Panc1 (cell line): Measurements from ENCODE around the gene HMSD. TPM values are rescaled to one million over a fixed set of nuclear protein-coding genes. Genes with fewer than 3 reads are reported as not detected.

Experiments used
- ATAC-seq: fragments of 200-7000 bp; cut with Tn5 transposase; 2 replicates; pipeline ENCODE4 v1.9.1; 2020; ENCODE audit warnings: mild to moderate bottlenecking, moderate library complexity
- BruUV-seq: library from RNA; stranded (reverse); fragments of 400-500 nt; replicated peaks from 2 replicates; lab custom pipeline; 2021; lab: Mats Ljungman, UMichigan
- CTCF ChIA-PET: fragments of 300-600 bp; sonication (Branson Sonifier 250); formaldehyde crosslinking; loops from one replicate; lab custom pipeline; 2022; ENCODE audit warnings: antibody characterized with exemption; lab: Charles Lee
- POLR2A ChIA-PET: fragments of 300-600 bp; sonication (Branson Sonifier 250); formaldehyde crosslinking; loops from one replicate; lab custom pipeline; 2022; ENCODE audit warnings: antibody characterized with exemption; lab: Charles Lee
- DNase-seq: peaks from one replicate; pipeline ENCODE4 v3.0.0-alpha.2; 2010; ENCODE audit warnings: low read depth, low spot score
- H3K27ac ChIP-seq: 2 replicates; pipeline ENCODE4 v1.5.1; 2011; ENCODE audit warnings: mild to moderate bottlenecking, low read length, inconsistent platforms
- H3K27me3 ChIP-seq: fragments of 200-500 bp; sonication (Bioruptor generic); 2 replicates; pipeline ENCODE4 v1.6.0; 2014; ENCODE audit warnings: low read length, inconsistent platforms; ENCODE audit not compliant: control insufficient read depth, insufficient read depth
- H3K36me3 ChIP-seq: fragments of 200-500 bp; sonication (Bioruptor generic); 2 replicates; pipeline ENCODE4 v1.5.1; 2014; ENCODE audit warnings: inconsistent platforms, mild to moderate bottlenecking, low read length, moderate library complexity; ENCODE audit not compliant: control insufficient read depth, insufficient read depth
- H3K4me1 ChIP-seq: 2 replicates; pipeline ENCODE4 v1.5.1; 2011; ENCODE audit warnings: inconsistent platforms, mild to moderate bottlenecking, low read length, moderate library complexity; ENCODE audit not compliant: control insufficient read depth, insufficient read depth
- H3K4me3 ChIP-seq, 2 experiments: 2 replicates each; pipeline ENCODE4 v1.5.1; 2011 to 2012; ENCODE audit warnings: low read depth in 2 of 2, low read length in 2 of 2, mild to moderate bottlenecking in 2 of 2, inconsistent platforms in 1 of 2, moderate library complexity in 1 of 2
- H3K9me3 ChIP-seq: fragments of 200-500 bp; sonication (Bioruptor generic); 2 replicates; pipeline ENCODE4 v1.5.1; 2014; ENCODE audit warnings: low read depth, mild to moderate bottlenecking, inconsistent platforms, low read length, moderate library complexity; ENCODE audit not compliant: control insufficient read depth, insufficient read depth
- POLR2AphosphoS5 ChIP-seq: IDR thresholded peaks from 2 replicates; pipeline ENCODE4 v1.6.1; 2012; ENCODE audit warnings: mild to moderate bottlenecking, low read depth, low read length, moderate library complexity
- SIN3A ChIP-seq: IDR thresholded peaks from 2 replicates; pipeline ENCODE4 v1.6.1; 2012; ENCODE audit warnings: low read depth, mild to moderate bottlenecking, low read length, moderate library complexity, borderline replicate concordance; ENCODE audit not compliant: insufficient read depth
- TCF7L2 ChIP-seq: IDR thresholded peaks from 2 replicates; pipeline ENCODE4 v1.6.1; 2011; ENCODE audit warnings: mild to moderate bottlenecking, low read depth, low read length, inconsistent platforms
- in situ Hi-C: cut with HindIII; loops from 2 replicates; pipeline ENCODE4 v1.10.0; 2016; ENCODE audit warnings: low sequenced_read_pairs, low pct_unique_long_range_greater_than_20kb
- intact Hi-C: fragments of 100-400 bp; cut with micrococcal nuclease; formaldehyde crosslinking; loops from one replicate; pipeline ENCODE4 v1.10.0; 2022; ENCODE audit not compliant: unreplicated experiment
- total RNA-seq: library from RNA; stranded (reverse); gene quantifications from one replicate; pipeline ENCODE4 v1.2.1, GENCODE V29; 2021; ENCODE audit not compliant: unreplicated experiment
- TF ChIP-seq, protein P1 (sequence below): fragments of 450-650 bp; IDR thresholded peaks from 2 replicates; pipeline ENCODE4 v1.5.1; 2017; ENCODE audit warnings: mild to moderate bottlenecking
- TF ChIP-seq, protein P2 (sequence below), 2 experiments: IDR thresholded peaks; 2 replicates each; pipeline ENCODE4 v1.6.1; 2011 to 2012; ENCODE audit warnings: low read depth in 2 of 2, control low read depth in 1 of 2, low read length in 1 of 2, mild to moderate bottlenecking in 1 of 2, moderate library complexity in 1 of 2; ENCODE audit not compliant: insufficient read depth in 1 of 2

Gene HMSD
- total RNA-seq, 1 experiment from 2014 or later = 1.3 TPM

DNA sequence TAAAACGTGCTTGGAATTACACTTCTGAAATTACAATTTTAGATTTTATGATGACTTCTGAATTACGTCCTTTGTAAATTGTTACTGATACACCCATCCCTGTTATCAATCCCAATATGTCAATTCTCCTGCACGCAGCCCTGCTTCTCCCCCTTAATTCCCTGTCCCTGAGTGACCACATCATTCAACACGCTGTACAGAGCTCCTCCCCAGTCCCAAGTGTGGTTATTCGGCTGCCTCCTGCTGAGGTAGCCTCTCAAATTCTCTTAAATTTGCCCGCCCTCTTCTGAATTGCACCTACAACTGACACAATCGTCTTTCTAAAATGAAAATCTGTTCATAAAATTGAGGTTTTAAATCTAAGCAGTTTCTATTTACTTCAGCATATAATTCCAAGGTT, 30.9 kb downstream of the HMSD start:
- no peaks in the 10 kb centered on the region for H3K27me3 ChIP-seq
- no peak overlapping the region for H3K27ac ChIP-seq
- ATAC-seq = no peak
- in situ Hi-C loops (no loop called here), intact Hi-C loops (no loop called here)
- no peak overlapping the region for H3K4me3 ChIP-seq
- POLR2A ChIA-PET = no interaction called here
- DNase-seq = no peak
- CTCF ChIA-PET = no interaction called here
- BruUV-seq = no TSS peak
- no peaks in the 10 kb centered on the region for H3K4me1 ChIP-seq
- H3K9me3 ChIP-seq = no peaks in the 10 kb centered on the region
- no peaks in the 10 kb centered on the region for H3K36me3 ChIP-seq
- no peak for TF ChIP-seq POLR2AphosphoS5
- no peak for TF ChIP-seq SIN3A
- TF ChIP-seq, protein P1, sequence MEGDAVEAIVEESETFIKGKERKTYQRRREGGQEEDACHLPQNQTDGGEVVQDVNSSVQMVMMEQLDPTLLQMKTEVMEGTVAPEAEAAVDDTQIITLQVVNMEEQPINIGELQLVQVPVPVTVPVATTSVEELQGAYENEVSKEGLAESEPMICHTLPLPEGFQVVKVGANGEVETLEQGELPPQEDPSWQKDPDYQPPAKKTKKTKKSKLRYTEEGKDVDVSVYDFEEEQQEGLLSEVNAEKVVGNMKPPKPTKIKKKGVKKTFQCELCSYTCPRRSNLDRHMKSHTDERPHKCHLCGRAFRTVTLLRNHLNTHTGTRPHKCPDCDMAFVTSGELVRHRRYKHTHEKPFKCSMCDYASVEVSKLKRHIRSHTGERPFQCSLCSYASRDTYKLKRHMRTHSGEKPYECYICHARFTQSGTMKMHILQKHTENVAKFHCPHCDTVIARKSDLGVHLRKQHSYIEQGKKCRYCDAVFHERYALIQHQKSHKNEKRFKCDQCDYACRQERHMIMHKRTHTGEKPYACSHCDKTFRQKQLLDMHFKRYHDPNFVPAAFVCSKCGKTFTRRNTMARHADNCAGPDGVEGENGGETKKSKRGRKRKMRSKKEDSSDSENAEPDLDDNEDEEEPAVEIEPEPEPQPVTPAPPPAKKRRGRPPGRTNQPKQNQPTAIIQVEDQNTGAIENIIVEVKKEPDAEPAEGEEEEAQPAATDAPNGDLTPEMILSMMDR = no peak
- TF ChIP-seq, protein P2, sequence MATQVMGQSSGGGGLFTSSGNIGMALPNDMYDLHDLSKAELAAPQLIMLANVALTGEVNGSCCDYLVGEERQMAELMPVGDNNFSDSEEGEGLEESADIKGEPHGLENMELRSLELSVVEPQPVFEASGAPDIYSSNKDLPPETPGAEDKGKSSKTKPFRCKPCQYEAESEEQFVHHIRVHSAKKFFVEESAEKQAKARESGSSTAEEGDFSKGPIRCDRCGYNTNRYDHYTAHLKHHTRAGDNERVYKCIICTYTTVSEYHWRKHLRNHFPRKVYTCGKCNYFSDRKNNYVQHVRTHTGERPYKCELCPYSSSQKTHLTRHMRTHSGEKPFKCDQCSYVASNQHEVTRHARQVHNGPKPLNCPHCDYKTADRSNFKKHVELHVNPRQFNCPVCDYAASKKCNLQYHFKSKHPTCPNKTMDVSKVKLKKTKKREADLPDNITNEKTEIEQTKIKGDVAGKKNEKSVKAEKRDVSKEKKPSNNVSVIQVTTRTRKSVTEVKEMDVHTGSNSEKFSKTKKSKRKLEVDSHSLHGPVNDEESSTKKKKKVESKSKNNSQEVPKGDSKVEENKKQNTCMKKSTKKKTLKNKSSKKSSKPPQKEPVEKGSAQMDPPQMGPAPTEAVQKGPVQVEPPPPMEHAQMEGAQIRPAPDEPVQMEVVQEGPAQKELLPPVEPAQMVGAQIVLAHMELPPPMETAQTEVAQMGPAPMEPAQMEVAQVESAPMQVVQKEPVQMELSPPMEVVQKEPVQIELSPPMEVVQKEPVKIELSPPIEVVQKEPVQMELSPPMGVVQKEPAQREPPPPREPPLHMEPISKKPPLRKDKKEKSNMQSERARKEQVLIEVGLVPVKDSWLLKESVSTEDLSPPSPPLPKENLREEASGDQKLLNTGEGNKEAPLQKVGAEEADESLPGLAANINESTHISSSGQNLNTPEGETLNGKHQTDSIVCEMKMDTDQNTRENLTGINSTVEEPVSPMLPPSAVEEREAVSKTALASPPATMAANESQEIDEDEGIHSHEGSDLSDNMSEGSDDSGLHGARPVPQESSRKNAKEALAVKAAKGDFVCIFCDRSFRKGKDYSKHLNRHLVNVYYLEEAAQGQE (IDR thresholded peaks at IDR 0.05; ENCODE audit: insufficient read depth in 1 of 2, low read depth in 2 of 2, low read length in 1 of 2) = no peak
- TF ChIP-seq TCF7L2 = no peak

DNA sequence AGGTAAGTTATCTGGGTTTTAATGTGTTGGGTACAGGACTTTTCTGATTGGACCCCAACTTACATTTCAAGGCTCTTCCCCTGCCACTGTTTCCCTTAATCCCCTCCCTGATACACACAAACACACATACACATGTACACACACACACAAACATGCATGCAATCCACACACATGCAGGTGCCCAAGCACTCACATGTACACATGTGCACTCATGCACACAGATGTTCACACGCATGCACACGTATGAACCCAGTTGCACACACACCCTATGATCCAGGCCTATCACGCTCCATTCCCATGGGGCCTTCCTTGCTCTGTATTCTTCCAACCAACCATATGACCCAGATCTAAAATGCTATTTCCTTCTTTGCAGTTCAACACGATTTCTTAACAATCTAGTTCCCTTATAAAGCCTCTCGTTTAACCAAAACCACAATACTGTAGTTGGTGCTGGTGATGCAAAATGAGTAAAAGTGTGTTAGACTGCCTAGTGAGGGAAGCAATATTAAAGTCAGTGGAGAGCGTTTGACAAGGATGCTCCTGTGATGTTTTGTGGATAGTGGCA, 31.9 kb downstream of the HMSD start:
- POLR2A ChIA-PET = no interaction called here
- intact Hi-C loops (no loop called here), in situ Hi-C loops (no loop called here)
- H3K4me3 ChIP-seq = no peak overlapping the region
- ATAC-seq (no peak), DNase-seq (no peak)
- H3K4me1 ChIP-seq = no peaks in the 10 kb centered on the region
- no peak for TF ChIP-seq SIN3A
- TF ChIP-seq POLR2AphosphoS5 = no peak
- TF ChIP-seq TCF7L2 = no peak
- TF ChIP-seq, protein P2 (IDR thresholded peaks at IDR 0.05; ENCODE audit: insufficient read depth in 1 of 2, low read depth in 2 of 2, low read length in 1 of 2) = no peak
- TF ChIP-seq, protein P1 = no peak
- H3K9me3 ChIP-seq = no peaks in the 10 kb centered on the region
- no peaks in the 10 kb centered on the region for H3K36me3 ChIP-seq
- H3K27me3 ChIP-seq = no peaks in the 10 kb centered on the region
- H3K27ac ChIP-seq = no peak overlapping the region
- CTCF ChIA-PET = no interaction called here
- BruUV-seq = no TSS peak
